Measurements from ENCODE around the gene WWC2. TPM values are rescaled to one million over a fixed set of nuclear protein-coding genes. Genes with fewer than 3 reads are reported as not detected.

WWC2 gene
- total and polyA plus RNA-seq, 2 donors (not counting 3 experiments of a cell fraction or from before 2014, with no cell fraction given) = 12.9 to 52.2 TPM

GRCh38 chr4:183252959-183253358 lies 153.9 kb downstream of the WWC2 start:
- no peaks in the 10 kb centered on the region for H3K79me2 ChIP-seq (ENCODE audit: control insufficient read depth, insufficient read depth, low read length)
- no peak overlapping the region for H3K27ac ChIP-seq (ENCODE audit: insufficient read depth, low read depth, low read length)
- H3K27me3 ChIP-seq (ENCODE audit: control insufficient read depth in 2 of 2, insufficient read depth in 2 of 2, low read length in 2 of 2) = no peaks in the 10 kb centered on the region
- no peak overlapping the region for H2AFZ ChIP-seq (ENCODE audit: low read depth, low read length)
- dilution Hi-C loops (cut with MboI; ENCODE audit: extremely low pct_ligation_motif_present, low sequenced_read_pairs) (loop anchor here (10.0 to 25.0 kb wide), 2 partner anchors 158 to 341 kb away; partner anchors contain the start of genes DCTD and WWC2), intact Hi-C loops (cut with micrococcal nuclease) (no loop called here)
- no peaks in the 10 kb centered on the region for H3K4me1 ChIP-seq (ENCODE audit: control insufficient read depth, extremely low read depth, insufficient read depth, low read length)
- FAIRE-seq (no peak), DNase-seq (ENCODE audit: low read depth, low spot score) (no peak)
- TF ChIP-seq CTCF (IDR thresholded peaks at IDR 0.05; ENCODE audit: extremely low read depth in 1 of 2, insufficient read depth in 1 of 2, low read depth in 1 of 2, low read length in 2 of 2) = no peak
- TF ChIP-seq POLR2A (IDR thresholded peaks at IDR 0.05; ENCODE audit: low read depth, low read length) = no peak
- TF ChIP-seq MAX (IDR thresholded peaks at IDR 0.05; ENCODE audit: insufficient read depth, insufficient read length) = no peak
- no peak for TF ChIP-seq JUN (IDR thresholded peaks at IDR 0.05; ENCODE audit: borderline replicate concordance, insufficient read depth, insufficient read length, low read depth)
- TF ChIP-seq GATA2 (IDR thresholded peaks at IDR 0.05; ENCODE audit: insufficient read depth, insufficient read length, low read depth, low read length) = no peak
- peaks cover 7 to 13% of the 10 kb centered on the region in 2 experiments for H3K36me3 ChIP-seq (ENCODE audit: control insufficient read depth in 2 of 2, extremely low read depth in 1 of 2, insufficient read depth in 2 of 2, low read length in 2 of 2)
- H3K9me1 ChIP-seq (replicated peaks; ENCODE audit: control insufficient read depth, extremely low read depth, insufficient read depth, low read length) = no peaks in the 10 kb centered on the region
- H4K20me1 ChIP-seq (replicated peaks; ENCODE audit: control insufficient read depth, extremely low read depth, insufficient read depth, low read length) = no peaks in the 10 kb centered on the region
- no peak overlapping the region for H3K4me3 ChIP-seq (replicated peaks in 1 of 3; ENCODE audit: insufficient read depth in 1 of 3, low read depth in 1 of 3, low read length in 3 of 3)
- no peak overlapping the region for H3K4me2 ChIP-seq (ENCODE audit: insufficient read depth, low read length)
- POLR2A ChIA-PET = no interaction called here
- CTCF ChIA-PET = interaction anchor here (2.1 to 9.6 kb wide), 4 partner anchors 9 to 315 kb away, joined by 14 to 228 read pairs (median 104); no protein-coding TSS in a partner anchor
- BruUV-seq (replicated peaks) = no TSS peak
- no peaks in the 10 kb centered on the region for H3K9me3 ChIP-seq (replicated peaks; ENCODE audit: control insufficient read depth, insufficient read depth, low read length)
- H3K9ac ChIP-seq (replicated peaks; ENCODE audit: extremely low read depth, insufficient read depth, low read length) = no peak overlapping the region

GRCh38 chr4:183253451-183253850 lies 154.4 kb downstream of the WWC2 start:
- FAIRE-seq = no peak
- dilution Hi-C loops (cut with MboI; ENCODE audit: extremely low pct_ligation_motif_present, low sequenced_read_pairs) (loop anchor here (10.0 to 25.0 kb wide), 2 partner anchors 159 to 341 kb away; partner anchors contain the start of genes DCTD and WWC2), intact Hi-C loops (cut with micrococcal nuclease) (no loop called here)
- POLR2A ChIA-PET = no interaction called here
- Histone ChIP-seq H3K79me2 (ENCODE audit: control insufficient read depth, insufficient read depth, low read length) (no peaks in the 10 kb centered on the region), H3K27me3 (ENCODE audit: control insufficient read depth in 2 of 2, insufficient read depth in 2 of 2, low read length in 2 of 2) (no peaks in the 10 kb centered on the region), H3K27ac (ENCODE audit: insufficient read depth, low read depth, low read length) (no peak overlapping the region), H3K4me2 (ENCODE audit: insufficient read depth, low read length) (no peak overlapping the region), H3K9me3 (replicated peaks; ENCODE audit: control insufficient read depth, insufficient read depth, low read length) (no peaks in the 10 kb centered on the region), H3K9ac (replicated peaks; ENCODE audit: extremely low read depth, insufficient read depth, low read length) (no peak overlapping the region), H3K36me3 (ENCODE audit: control insufficient read depth in 2 of 2, extremely low read depth in 1 of 2, insufficient read depth in 2 of 2, low read length in 2 of 2) (peaks cover 7 to 13% of the 10 kb centered on the region in 2 experiments), H4K20me1 (replicated peaks; ENCODE audit: control insufficient read depth, extremely low read depth, insufficient read depth, low read length) (no peaks in the 10 kb centered on the region), H3K9me1 (replicated peaks; ENCODE audit: control insufficient read depth, extremely low read depth, insufficient read depth, low read length) (no peaks in the 10 kb centered on the region), H2AFZ (ENCODE audit: low read depth, low read length) (no peak overlapping the region), H3K4me3 (replicated peaks in 1 of 3; ENCODE audit: insufficient read depth in 1 of 3, low read depth in 1 of 3, low read length in 3 of 3) (no peak overlapping the region), H3K4me1 (ENCODE audit: control insufficient read depth, extremely low read depth, insufficient read depth, low read length) (no peaks in the 10 kb centered on the region)
- no peak for DNase-seq (ENCODE audit: low read depth, low spot score)
- CTCF ChIA-PET = interaction anchor here (0.9 to 9.6 kb wide), 5 partner anchors 9 to 315 kb away, joined by 3 to 228 read pairs (median 14); no protein-coding TSS in a partner anchor
- BruUV-seq (replicated peaks) = no TSS peak
- no peak for TF ChIP-seq MAX (IDR thresholded peaks at IDR 0.05; ENCODE audit: insufficient read depth, insufficient read length)
- TF ChIP-seq JUN (IDR thresholded peaks at IDR 0.05; ENCODE audit: borderline replicate concordance, insufficient read depth, insufficient read length, low read depth) = no peak
- no peak for TF ChIP-seq EZH2 (IDR thresholded peaks at IDR 0.05; ENCODE audit: borderline replicate concordance, low read depth, low read length, severe bottlenecking)
- no peak for TF ChIP-seq FOS (IDR thresholded peaks at IDR 0.05; ENCODE audit: borderline replicate concordance, insufficient read depth, low read length)
- TF ChIP-seq CTCF (IDR thresholded peaks at IDR 0.05; ENCODE audit: extremely low read depth in 1 of 2, insufficient read depth in 1 of 2, low read depth in 1 of 2, low read length in 2 of 2) = no peak
- no peak for TF ChIP-seq POLR2A (IDR thresholded peaks at IDR 0.05; ENCODE audit: low read depth, low read length)
- no peak for TF ChIP-seq GATA2 (IDR thresholded peaks at IDR 0.05; ENCODE audit: insufficient read depth, insufficient read length, low read depth, low read length)
- TF ChIP-seq POLR2AphosphoS5 (IDR thresholded peaks at IDR 0.05; ENCODE audit: insufficient read depth, low read depth, low read length) = no peak
- TF ChIP-seq MYC (IDR thresholded peaks at IDR 0.05; ENCODE audit: low read depth, low read length) = no peak

All from endothelial cell of umbilical vein (primary cell).